GM12864 (cell line): ENCODE measurements around the gene NDFIP2.
A peak's percentile ranks its signal among the peaks of the same experiment; 100 is the strongest.

Experiments used
- DNase-seq: peaks from one replicate; pipeline ENCODE4 v3.0.0-alpha.2; 2011; ENCODE audit warnings: low read depth
- H3K4me3 ChIP-seq: 2 replicates; pipeline ENCODE4 v1.5.1; 2011; ENCODE audit warnings: mild to moderate bottlenecking, low read depth, low read length, control low read depth
- TF ChIP-seq, protein P1 (sequence below): IDR thresholded peaks from 2 replicates; pipeline ENCODE4 v1.5.1; 2011; ENCODE audit warnings: low read depth, mild to moderate bottlenecking, moderate library complexity, low read length, control low read depth, inconsistent platforms; ENCODE audit errors: missing control alignments

The NDFIP2 gene

DNA sequence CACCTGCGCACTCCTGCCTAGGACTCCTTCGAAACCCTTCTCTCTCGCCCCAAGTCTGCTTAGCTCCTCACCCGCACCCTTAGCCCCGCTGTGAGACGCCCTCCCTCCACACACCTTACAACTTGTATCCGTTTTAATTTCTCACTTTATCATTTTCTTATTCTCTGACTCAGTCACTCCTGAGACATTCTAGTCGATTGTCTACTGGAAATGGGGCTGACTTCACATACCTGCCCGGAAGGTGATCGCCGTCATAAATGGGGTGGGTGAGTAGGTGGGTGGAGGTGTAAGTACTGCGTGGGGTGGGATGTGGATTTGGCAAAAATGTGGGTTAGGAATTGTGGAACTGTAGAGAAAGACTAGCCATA lies 714 bp downstream of the NDFIP2 start:
- no peak for DNase-seq

DNA sequence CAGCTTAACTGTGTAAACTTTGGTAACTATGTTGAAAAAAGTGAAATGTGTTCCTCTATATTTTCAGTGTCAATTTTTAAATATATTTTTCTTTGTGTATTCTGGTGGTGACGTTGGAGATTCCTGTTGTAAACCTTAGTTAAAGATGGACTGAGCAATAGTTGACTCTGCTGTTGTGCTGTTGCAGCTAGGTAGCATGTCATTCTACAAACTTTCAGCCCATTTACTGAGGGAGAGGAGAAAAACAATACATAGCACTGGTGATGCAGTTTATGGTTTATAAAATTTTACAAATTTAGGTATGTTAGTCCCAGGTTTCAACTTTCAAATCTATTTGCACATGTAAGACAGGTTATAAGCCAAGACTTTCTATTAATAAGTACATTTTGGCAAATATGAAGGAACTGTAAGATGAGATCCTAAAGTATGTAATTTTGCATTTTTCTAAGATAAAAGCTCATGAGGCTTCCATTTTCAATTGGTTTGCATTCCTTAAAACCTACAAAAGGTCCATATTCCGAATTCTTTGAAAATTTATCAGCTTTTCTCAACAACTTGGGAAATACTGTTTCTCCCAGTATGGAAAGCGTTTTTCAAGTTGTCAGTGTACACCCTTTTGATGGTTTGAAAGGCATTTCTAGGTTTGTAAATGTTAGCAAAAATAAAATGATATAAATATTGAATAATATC lies 1.5 kb downstream of the NDFIP2 start:
- DNase-seq: no peak
- TF ChIP-seq, protein P1, sequence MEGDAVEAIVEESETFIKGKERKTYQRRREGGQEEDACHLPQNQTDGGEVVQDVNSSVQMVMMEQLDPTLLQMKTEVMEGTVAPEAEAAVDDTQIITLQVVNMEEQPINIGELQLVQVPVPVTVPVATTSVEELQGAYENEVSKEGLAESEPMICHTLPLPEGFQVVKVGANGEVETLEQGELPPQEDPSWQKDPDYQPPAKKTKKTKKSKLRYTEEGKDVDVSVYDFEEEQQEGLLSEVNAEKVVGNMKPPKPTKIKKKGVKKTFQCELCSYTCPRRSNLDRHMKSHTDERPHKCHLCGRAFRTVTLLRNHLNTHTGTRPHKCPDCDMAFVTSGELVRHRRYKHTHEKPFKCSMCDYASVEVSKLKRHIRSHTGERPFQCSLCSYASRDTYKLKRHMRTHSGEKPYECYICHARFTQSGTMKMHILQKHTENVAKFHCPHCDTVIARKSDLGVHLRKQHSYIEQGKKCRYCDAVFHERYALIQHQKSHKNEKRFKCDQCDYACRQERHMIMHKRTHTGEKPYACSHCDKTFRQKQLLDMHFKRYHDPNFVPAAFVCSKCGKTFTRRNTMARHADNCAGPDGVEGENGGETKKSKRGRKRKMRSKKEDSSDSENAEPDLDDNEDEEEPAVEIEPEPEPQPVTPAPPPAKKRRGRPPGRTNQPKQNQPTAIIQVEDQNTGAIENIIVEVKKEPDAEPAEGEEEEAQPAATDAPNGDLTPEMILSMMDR: no peak

More for the DNA sequence above, 714 bp downstream of the NDFIP2 start:
- H3K4me3 ChIP-seq: peak overlapping the region; percentile 95
- TF ChIP-seq, protein P1: no peak

DNA sequence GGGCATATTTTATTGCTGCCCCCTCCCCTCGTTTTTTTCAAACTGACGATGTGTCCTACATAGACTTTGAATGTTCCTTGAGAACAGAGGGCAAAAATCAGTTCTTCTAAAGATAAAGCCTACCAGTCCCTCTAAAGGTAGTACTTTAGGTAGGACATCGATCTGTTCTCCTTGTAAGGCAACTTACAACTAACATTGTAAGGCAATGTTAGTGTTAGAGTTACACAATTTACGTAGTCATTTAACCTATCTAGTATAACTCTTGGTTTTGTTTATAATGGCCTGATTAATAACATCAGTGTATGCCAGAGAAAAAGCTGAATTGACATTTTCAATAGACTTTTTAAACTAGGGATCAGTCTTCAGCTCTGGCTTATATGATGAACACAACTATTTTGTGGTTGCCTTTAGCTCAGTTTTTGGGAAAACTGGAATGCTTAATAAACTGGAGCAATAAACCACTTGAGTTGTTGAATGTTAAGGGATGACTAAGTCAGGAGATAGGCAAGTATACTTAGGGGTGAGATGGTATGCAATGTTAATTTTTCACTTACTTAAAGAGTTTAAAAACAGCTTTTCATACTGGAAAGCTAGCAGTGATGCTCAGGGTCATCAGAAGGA lies 2.2 kb downstream of the NDFIP2 start:
- DNase-seq: no peak
- TF ChIP-seq, protein P1: no peak
- H3K4me3 ChIP-seq: no peak overlapping the region

More for the DNA sequence above, 1.5 kb downstream of the NDFIP2 start:
- peak overlapping the region; percentile 95; the same call in 1 of the 2 replicates for H3K4me3 ChIP-seq

DNA sequence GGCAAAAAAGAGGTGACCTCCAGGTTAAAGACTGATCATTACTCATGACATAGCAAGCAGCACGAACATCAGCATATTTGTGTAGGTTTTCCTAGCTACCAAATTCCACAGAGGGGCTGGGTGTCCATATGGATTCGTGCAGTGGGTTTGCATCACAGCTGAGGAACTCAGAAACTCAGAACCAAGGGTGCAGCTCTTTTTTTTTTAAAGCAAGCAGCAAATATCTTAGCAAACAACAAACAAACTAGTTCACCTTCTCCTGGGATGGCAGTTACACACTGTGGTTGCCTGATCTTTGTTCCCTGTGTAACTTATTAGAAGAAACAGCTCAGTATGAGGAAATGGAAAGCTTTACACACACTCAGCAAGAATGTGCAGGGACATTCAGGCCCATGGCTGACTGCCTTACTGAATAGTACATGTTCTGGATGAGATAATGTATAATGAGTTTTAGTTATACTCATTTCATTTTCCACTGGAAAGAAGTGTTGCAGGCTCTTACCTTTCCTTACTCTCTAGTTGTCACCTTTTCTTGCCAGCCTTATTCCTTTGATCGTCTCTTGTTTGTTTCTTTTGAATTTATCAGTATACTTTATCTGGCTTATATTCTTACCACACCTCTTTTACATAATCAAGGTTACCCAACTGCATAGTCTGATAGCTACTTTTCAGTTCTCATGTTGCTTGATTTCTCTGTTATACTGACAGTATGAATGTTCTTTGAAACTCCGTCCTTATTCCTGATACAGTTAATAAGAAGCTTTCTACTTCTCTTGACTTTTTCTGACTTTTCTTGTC lies 4.3 kb downstream of the NDFIP2 start:
- no peak overlapping the region for H3K4me3 ChIP-seq
- no peak for DNase-seq
- TF ChIP-seq, protein P1: no peak

DNA sequence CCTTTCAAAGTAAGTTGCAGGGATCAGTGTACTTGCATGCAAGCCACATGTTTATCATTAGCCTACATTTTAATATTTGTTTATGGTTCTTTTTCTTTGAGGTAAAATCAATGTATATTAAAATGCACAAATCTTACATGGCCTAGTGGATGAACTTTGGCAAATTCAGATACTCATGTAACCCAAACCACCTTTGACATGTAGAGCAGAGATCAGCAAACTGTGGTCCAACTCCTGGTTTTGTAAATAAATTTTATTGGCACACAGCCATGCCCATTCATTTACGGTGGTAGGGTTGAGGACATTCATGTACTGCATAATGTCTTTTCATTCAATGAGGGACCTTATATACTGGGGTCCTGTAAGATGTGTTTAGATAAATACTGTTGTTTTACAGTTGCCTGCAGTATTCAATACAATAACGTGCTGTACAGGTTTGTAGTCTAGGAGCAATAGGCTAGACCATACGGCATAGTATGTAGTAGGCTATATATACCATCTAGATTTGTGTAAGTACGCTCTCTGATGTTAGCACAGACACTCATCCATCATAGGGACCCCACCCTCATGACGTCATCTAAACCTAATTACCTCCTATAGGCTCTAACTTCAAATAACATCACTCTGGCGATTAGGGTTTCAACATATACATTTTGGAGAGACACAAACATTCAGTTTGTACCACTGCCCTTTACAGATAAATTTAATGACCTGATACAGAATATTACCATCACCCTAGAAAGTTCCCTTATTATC lies 5.7 kb downstream of the NDFIP2 start:
- H3K4me3 ChIP-seq: no peak overlapping the region
- no peak for DNase-seq
- TF ChIP-seq, protein P1: no peak

DNA sequence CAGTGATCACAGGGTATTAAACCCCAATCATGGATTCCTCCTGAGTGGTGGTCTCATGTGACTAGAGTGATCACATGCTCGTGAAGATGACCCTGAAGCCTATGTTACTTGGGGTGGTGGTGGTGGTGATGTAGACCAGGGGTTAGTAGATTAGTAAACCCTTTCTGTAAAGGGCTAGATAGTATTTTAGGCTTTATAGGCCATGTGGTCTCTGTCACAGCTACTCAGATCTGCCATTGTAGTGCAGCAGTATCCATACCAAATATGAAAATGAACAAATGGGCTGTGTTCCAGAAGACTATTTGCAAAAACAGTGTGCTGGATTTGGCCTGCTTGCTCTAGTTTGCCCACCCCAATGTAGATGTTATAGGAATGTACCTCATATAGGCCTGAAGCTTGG lies 9.4 kb downstream of the NDFIP2 start:
- no peak overlapping the region for H3K4me3 ChIP-seq
- no peak for DNase-seq
- TF ChIP-seq, protein P1: no peak
